ENCODE results near the gene FSTL4. TPM values are rescaled to one million over a fixed set of nuclear protein-coding genes. Genes with fewer than 3 reads are reported as not detected.

Gene FSTL4
- total and polyA plus RNA-seq, 2 donors from 2014 or later: 0.09 to 4.0 TPM

DNA sequence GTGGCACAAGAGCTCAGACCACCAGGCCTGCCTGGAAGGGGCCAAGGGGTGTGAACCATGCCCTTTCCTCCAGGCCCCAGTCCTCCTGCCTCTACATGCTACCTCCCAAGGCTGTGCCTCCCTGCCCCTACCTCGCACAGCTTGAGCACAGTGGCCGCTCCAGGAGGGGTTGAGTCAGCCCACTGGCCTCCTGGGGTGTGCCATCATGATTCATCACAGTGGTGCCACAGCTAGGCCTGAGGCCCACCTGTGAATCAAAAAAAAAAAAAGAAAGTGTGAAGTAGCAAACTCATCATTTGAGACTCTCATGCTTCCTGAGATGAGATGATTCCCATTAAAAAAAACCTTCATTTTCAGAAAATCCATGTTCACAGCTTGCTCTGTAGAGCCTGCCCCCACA, 320.0 kb downstream of the FSTL4 start:
- H3K9me3 ChIP-seq (ENCODE audit: control insufficient read depth in 2 of 3, insufficient read depth in 1 of 3, low read length in 3 of 3): no peaks in the 10 kb centered on the region
- H3K27ac ChIP-seq (ENCODE audit: low read depth in 2 of 2, low read length in 2 of 2): no peak overlapping the region
- FAIRE-seq (no peak), DNase-seq (no peak)
- no peaks in the 10 kb centered on the region for H3K36me3 ChIP-seq (ENCODE audit: control insufficient read depth in 2 of 3, insufficient read depth in 3 of 3, low read length in 3 of 3)
- TF ChIP-seq, protein P1, sequence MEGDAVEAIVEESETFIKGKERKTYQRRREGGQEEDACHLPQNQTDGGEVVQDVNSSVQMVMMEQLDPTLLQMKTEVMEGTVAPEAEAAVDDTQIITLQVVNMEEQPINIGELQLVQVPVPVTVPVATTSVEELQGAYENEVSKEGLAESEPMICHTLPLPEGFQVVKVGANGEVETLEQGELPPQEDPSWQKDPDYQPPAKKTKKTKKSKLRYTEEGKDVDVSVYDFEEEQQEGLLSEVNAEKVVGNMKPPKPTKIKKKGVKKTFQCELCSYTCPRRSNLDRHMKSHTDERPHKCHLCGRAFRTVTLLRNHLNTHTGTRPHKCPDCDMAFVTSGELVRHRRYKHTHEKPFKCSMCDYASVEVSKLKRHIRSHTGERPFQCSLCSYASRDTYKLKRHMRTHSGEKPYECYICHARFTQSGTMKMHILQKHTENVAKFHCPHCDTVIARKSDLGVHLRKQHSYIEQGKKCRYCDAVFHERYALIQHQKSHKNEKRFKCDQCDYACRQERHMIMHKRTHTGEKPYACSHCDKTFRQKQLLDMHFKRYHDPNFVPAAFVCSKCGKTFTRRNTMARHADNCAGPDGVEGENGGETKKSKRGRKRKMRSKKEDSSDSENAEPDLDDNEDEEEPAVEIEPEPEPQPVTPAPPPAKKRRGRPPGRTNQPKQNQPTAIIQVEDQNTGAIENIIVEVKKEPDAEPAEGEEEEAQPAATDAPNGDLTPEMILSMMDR (IDR thresholded peaks at IDR 0.05; ENCODE audit: borderline replicate concordance, extremely low read depth, insufficient read depth): no peak
- no peak overlapping the region for H3K9ac ChIP-seq (ENCODE audit: low read length in 3 of 3)
- intact Hi-C loops (cut with DNase I): no loop called here
- H3K4me3 ChIP-seq (ENCODE audit: low read length in 3 of 3): no peak overlapping the region
- no peaks in the 10 kb centered on the region for H3K27me3 ChIP-seq (ENCODE audit: control insufficient read depth, insufficient read depth, low read length)
- H3K4me1 ChIP-seq (ENCODE audit: control insufficient read depth in 2 of 3, insufficient read depth in 2 of 3, low read depth in 1 of 3, low read length in 3 of 3): no peaks in the 10 kb centered on the region

DNA sequence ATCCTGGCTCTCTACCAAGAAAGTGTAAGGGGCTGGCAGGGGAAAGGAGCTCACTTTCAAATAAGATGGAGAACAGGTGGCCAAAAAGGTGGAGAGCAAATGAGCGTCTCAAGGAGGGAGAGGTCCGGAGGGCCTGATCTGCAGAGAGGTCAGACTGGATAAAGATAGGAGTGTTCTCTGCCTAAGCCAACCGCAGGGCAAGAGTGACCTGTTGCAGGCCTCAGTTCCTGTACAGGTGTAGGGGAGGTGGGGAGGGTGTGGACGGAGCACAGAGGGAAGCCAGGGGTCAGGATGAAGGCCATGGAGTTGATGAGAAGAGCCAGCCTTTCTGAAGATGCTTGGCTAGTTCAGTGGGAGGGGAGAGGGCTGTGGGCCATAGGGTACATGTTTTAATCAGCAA, 320.8 kb downstream of the FSTL4 start:
- Histone ChIP-seq H3K4me3 (ENCODE audit: low read length in 3 of 3) (no peak overlapping the region), H3K4me1 (ENCODE audit: control insufficient read depth in 2 of 3, insufficient read depth in 2 of 3, low read depth in 1 of 3, low read length in 3 of 3) (no peaks in the 10 kb centered on the region), H3K27ac (ENCODE audit: low read depth in 2 of 2, low read length in 2 of 2) (no peak overlapping the region), H3K27me3 (ENCODE audit: control insufficient read depth, insufficient read depth, low read length) (no peaks in the 10 kb centered on the region), H3K9ac (ENCODE audit: low read length in 3 of 3) (no peak overlapping the region), H3K9me3 (ENCODE audit: control insufficient read depth in 2 of 3, insufficient read depth in 1 of 3, low read length in 3 of 3) (no peaks in the 10 kb centered on the region), H3K36me3 (ENCODE audit: control insufficient read depth in 2 of 3, insufficient read depth in 3 of 3, low read length in 3 of 3) (no peaks in the 10 kb centered on the region)
- TF ChIP-seq, protein P1 (IDR thresholded peaks at IDR 0.05; ENCODE audit: borderline replicate concordance, extremely low read depth, insufficient read depth): no peak
- no peak for DNase-seq
- intact Hi-C loops (cut with DNase I): no loop called here
- no peak for FAIRE-seq

DNA sequence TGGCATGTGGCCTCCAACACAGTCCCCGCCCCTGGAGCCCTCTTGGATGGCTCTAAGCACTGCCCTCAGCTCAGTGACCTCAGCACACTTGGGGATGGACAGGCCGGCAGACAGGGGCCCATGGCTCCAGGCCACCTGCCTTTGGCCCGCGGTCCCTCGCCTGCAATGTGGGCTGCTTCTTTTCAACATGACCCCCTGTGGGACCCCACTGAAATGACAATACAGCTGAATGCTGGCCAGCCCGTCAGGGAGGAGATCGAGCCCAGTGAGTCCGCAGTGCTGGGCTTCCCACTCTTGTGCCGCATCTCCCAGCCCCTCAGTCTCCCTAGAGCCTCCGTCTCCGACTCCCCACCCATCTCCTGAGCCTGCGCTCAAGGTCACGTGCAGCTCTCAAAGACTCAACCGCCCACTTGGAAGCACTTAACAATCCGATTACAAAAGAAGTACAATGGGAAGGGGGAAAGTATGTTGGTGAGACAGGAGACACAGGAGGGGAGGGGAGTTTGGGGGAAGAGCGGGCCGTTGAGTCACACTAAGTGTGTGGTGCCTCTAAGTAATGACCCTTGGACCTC, 321.6 kb downstream of the FSTL4 start:
- FAIRE-seq: no peak
- H3K9me3 ChIP-seq (ENCODE audit: control insufficient read depth in 2 of 3, insufficient read depth in 1 of 3, low read length in 3 of 3): no peaks in the 10 kb centered on the region
- no peaks in the 10 kb centered on the region for H3K36me3 ChIP-seq (ENCODE audit: control insufficient read depth in 2 of 3, insufficient read depth in 3 of 3, low read length in 3 of 3)
- intact Hi-C loops (cut with DNase I): no loop called here
- H3K4me1 ChIP-seq (ENCODE audit: control insufficient read depth in 2 of 3, insufficient read depth in 2 of 3, low read depth in 1 of 3, low read length in 3 of 3): no peaks in the 10 kb centered on the region
- TF ChIP-seq, protein P1 (IDR thresholded peaks at IDR 0.05; ENCODE audit: borderline replicate concordance, extremely low read depth, insufficient read depth): no peak
- no peaks in the 10 kb centered on the region for H3K27me3 ChIP-seq (ENCODE audit: control insufficient read depth, insufficient read depth, low read length)
- no peak overlapping the region for H3K9ac ChIP-seq (ENCODE audit: low read length in 3 of 3)
- no peak overlapping the region for H3K4me3 ChIP-seq (ENCODE audit: low read length in 3 of 3)
- DNase-seq: no peak
- no peak overlapping the region for H3K27ac ChIP-seq (ENCODE audit: low read depth in 2 of 2, low read length in 2 of 2)
